OCI-LY7 (cell line): ENCODE data around the gene MRPS25.

Source experiments
- CTCF ChIP-seq: fragments of 200-600 bp; sonication (generic); conservative IDR thresholded peaks from 2 replicates; pipeline ENCODE4 v1.5.1; 2014; ENCODE audit warnings: mild to moderate bottlenecking, antibody characterized with exemption, low read length, moderate library complexity, mixed read lengths
- EZH2phosphoT487 ChIP-seq: fragments of 200-600 bp; sonication (generic); IDR thresholded peaks from 2 replicates; pipeline ENCODE4 v1.6.1; 2018; ENCODE audit warnings: low read depth, borderline replicate concordance, mild to moderate bottlenecking, mixed run types, antibody characterized with exemption, low read length, moderate library complexity, mixed read lengths

- TF ChIP-seq CTCF, result no peak
- no peak for TF ChIP-seq EZH2phosphoT487
Observed at GRCh38 chr3:15033103-15033502, 32.0 kb downstream of the MRPS25 start.
